Measurements from ENCODE around the gene PRDM16.
A peak's percentile ranks its signal among the peaks of the same experiment; 100 is the strongest.

PRDM16 gene

DNA sequence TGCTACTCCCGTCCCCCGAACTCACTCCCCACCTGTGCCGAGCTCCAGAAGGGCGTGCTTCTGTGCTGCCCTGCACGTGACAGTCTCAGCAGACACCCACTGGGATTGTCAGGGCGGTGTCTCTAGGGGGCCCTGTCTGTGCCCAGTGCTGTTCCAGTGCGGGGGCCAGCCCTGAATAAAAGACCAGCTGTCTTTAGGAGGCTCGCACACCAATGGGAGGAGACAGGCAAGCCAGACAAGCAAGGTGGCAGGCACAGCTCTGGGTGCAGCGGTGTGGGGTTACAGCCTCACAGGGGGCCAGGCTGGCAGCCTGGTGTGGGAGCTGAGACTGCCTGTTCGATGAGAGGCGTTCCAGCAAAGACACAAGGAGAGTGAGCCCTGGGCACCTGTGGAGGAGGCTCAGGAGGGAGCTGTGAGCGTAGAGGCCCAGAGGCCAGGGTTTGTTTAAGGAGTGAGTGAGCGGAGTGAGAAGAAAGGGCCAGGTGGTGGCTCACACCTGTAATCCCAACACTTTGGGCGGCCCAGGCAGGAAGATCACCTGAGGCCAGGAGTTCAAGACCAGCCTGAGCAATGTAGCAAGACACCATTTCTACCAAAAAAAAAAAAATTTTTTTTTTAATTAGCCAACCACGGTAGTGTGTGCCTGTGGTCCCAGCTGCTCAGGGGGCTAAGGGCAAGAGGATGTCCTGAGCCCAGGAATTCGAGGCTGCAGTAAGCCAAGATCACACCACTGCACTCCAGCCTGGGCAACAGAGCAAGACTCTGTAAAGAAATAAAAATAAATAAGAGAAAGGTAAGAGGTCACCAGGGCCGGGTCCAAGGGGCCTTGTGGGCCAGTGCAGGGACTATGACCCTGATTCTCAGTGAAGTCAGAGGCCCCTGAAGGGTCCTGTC, 337.2 kb downstream of the PRDM16 start:
- DNase-seq: no peak

DNA sequence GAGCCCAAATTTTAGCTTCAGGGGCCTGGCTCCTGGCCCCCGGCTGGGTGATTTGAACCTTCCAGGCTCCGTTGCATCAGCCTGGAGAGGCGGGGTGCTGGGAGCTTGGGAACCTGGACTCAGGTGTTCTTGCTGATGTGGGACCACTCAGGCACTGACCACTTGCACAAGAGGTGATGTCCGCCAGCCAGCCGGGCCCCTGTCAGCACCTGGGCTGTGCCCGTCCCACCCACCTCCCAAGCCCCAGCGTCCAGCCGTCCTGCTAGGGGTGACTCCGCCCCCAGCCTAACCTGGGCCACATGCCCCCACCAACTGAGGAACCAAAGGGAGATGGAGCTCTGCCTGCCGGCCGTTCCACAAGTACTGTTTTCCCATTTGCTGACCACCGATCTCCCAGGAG, 338.0 kb downstream of the PRDM16 start:
- DNase-seq: no peak

DNA sequence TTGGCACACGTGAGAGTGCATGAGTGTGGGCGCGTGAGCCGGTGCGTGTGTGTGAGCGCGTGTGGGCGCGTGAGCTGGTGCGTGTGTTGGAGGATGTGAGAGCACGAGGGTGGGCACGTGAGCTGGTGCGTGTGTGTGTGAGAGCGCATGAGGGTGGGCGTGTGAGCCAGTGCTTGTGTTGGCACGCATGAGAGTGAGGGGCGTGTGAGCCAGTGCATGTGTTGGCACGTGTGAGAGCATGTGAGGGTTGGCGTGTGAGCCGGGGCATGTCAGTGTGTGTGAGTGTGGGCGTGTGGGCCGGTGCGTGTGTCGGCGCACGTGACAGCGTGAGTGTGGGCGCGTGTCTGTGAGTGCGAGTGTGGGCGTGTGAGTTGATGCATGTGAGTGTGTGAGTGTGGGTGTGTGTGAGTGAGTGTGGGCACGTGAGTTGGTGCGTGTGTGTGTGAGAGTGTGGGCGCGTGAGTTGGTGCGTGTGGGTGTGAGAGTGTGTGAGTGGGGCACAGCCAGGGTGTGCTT, 339.8 kb downstream of the PRDM16 start:
- no peak for DNase-seq

- no peak for DNase-seq
Observed at GRCh38 chr1:3409366-3410141, 340.6 kb downstream of the PRDM16 start.

DNA sequence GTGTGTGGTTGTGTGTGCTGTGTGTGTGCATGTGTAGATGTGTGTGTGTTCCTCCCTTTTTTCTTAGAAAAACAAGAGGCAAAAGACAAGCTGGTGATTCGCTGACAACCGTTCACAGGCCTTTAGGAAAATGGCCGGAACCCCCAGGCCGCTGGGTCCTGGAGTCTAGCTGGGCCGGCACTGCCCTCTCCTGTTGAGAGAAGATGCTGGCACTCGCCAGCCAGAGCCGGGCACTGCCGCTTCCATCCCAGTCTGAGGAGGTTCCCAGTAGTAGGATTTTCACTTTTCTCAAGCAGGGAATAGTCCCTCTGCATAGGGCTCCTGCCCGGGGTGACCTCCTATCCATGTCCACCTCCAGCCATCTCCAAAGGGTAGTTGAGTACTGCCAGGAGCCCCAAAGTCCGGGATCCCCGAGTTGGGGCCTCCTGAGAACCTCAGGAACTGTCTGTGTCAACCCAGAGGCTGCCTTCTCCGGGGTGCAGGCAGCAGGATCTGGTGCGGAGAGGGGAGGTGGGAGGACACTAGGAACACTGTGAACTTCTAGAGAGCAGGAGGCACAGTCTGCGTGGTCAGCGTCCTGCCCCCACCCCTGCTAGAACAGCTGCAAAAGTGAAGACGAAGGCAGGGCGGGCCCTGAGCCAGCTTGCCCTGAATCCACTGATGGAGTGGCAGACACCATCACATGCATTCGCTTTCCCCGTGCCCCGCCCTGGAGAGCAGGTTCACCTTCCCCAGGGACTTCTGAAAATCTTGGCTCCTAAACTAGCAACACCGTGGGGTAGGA, 341.3 kb downstream of the PRDM16 start:
- peak; percentile 86 for DNase-seq

- no peak for DNase-seq
Observed at GRCh38 chr1:3411806-3412205, 342.8 kb downstream of the PRDM16 start.

DNA sequence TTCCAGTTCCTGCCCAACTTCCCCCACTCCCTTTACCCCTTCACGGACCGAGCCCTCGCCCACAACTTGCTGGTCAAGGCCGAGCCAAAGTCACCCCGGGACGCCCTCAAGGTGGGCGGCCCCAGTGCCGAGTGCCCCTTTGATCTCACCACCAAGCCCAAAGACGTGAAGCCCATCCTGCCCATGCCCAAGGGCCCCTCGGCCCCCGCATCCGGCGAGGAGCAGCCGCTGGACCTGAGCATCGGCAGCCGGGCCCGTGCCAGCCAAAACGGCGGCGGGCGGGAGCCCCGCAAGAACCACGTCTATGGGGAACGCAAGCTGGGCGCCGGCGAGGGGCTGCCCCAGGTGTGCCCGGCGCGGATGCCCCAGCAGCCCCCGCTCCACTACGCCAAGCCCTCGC, 343.4 kb downstream of the PRDM16 start:
- no peak for DNase-seq

DNA sequence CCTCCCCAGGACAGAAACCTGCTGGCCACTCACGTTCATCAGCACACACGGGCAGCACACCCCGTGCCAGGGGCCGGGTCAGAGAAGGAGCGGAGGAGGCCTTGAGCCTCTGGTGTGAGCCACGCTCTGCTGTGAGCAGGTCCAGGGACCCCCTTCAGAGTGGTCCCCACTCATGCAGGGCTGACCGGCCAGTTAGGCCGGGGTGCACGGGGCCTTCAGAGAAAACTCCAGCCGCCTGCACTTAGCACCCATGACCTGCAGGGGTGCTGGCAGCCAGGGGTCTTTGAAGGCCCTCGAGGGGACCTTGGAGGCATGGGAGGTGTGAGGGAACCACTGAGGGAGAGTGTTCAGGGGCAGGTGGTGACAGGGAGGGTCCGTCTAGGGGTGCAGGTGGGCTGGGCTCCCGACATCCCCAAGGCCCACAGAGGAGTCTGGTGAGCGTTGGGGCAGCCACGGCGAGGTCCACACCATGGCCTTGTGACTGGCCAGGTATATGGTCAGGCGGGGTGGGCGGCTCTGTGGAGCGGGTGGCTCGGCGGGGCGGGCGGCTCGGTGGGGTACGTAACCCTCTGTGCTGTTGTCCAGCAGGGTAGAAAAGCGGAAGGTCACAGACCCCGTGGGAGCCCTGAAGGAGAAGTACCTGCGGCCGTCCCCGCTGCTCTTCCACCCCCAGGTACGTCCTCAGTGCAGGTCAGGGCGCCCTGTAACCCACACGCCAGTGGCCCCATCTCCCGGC, 345.1 kb downstream of the PRDM16 start:
- no peak for DNase-seq

DNA sequence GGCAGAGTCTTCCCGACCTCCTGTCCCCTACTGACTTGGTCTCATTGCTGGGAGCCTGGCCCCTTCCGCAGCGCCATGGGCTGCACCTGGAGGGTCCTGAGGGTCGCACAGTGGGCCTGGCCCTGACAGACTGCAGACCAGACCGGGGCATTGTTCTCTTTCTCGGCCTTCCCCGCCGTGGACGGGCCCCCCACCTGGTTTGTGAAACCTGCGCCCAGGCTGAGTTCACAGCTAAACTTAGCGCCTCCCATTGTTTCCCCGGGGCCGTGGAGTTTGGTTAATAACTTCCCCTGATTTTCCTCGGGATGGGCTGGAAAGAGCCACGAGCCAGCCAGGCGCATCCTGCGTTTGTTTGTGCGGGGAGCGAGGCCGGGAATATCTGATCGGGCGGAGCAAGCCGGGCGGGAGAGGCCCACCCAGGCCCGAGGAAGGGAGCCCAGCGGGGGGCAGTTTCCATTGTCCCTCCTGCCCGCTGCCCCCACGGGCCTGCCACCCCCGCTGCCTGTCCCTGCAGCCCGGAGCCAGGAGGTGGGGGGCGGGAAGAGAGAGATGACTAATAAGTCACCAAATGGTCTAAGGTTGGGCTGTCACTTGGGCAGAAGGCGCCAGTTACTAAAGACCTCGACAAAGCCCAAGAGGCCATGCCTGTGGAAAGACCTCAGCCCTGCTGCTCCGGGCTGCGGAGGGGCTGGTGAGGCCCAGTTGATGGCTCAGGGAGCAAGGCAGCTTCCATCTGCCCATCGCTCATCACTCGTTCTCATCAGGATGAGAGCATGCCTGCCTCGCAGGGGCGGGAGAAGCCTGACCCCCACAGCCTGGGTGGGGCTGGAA, 346.5 kb downstream of the PRDM16 start:
- DNase-seq: peak; percentile 34

DNA sequence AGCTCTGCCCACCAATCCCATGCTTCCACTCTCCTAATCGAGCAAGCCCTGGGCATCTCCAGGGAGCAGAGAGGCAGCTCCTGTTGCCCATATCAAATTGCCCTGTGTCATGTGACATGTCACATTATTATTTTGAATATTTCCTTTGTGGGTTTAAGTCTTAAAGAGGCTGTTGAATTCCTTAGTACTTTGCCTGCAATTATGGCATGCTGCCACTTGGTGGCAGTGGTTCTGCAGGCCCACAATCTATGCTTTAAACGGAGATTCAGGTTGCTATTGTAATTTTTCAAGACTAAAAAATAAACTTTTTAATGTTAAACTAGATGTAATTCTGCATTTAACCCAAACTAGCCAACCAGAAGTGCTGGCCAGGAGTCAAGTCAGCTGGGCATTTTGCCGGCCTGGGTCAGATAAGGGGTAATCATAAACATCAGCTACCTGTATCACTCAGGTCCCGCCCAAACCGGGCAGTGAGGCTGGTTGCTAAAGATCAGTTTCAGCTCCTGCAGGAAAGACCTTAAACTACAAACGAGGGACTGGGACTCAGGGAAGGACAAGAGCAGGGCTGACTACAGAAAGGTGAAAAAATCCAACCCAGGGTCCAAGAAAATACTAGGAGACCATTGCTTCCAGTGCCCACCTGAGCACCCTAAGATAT, 348.2 kb downstream of the PRDM16 start:
- no peak for DNase-seq

DNA sequence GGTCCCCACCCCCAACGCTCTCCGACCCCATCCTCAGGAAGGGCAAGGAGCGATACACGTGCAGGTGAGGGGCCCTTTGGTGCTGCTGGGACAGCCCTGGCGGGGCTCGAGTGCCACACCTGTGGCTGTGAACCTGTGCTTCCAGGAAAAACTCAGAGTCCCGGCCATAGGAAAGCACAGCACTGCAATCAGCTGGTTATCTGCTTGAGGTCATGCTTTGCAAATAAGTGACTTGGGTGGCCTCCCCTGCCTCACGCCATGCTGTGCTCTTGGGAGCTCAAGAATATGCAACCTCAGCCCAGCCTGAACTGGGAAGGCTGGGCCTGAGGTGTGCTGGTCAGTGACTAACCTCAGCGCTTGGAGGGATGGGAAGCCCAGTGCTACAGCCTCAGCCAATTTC, 348.9 kb downstream of the PRDM16 start:
- DNase-seq: no peak

DNA sequence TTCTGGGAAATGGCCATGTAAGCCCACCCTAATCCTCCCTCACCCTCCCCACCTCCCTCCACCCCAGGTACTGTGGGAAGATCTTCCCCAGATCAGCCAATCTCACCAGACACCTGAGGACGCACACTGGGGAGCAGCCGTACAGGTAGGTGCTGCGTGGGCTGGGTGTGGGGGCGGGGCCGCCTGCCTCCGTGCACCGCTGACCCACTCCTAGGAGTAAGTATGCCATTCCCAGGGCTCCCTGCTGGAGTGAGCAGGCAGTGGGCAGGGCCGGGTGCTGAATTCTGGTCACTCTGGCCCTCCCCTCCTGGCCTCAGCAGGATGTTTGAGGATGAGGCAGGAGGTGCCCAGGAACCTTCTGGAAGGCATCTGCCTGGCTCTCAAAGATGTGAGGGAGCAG, 349.6 kb downstream of the PRDM16 start:
- DNase-seq: no peak

DNA sequence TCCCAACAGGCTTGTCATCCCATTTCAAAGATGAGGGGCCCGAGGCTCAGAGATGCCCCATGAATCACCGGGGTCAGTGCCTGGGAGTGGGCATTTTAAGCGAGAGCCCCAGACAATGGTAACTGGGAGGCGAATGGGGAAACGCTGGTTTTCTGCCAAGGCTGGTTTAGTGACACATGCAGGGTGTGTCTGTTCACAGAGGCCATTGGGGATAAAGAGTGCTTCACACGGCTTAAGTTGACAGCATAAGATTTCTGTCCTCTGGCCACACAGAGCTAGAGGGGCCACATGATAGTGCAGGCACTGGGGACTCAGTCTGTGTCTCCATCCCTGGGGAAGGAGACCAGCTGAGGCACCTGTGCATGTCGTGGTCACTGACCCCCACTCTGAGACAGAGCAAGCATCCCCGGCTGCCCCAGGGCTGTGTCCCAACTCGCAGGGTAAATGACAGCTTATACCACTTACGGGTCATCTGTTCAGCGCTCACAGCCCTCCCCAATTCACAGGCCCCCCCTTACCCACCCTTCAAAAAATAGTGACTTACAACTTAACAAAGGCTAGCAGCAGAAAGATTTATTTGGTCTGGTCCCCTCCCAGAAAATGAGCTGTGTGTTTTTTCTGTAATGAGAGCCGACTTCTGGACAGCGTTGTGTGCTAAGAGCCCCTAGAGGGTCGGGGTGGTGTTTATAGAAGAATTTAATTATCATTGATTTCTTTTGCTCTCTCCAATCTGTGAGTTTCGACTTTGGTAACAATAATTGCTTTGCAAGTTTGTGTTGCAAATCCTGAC, 350.6 kb downstream of the PRDM16 start:
- no peak for DNase-seq

- DNase-seq: no peak
Observed at GRCh38 chr1:3420218-3420951, 351.4 kb downstream of the PRDM16 start.

DNA sequence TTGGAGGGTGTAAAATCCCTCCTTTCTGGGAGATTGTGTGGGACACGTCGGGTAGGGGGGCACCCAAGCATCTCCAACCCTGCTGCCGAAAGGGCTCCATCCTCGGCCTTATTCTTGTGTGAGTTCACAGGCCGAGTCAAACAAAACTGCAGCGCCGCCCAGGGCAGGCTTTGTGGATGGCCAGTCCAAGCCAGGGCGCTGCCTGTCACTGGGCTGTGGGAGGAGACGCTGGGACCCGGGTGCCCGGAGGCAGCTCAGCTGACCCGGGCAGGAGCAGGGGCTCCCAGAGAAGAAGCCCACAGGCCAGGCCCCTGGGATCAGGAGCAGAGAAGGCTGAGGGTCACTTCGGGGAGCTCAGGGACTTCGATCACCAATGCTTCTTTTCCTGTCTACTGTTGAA, 353.6 kb downstream of the PRDM16 start:
- DNase-seq: no peak

DNA sequence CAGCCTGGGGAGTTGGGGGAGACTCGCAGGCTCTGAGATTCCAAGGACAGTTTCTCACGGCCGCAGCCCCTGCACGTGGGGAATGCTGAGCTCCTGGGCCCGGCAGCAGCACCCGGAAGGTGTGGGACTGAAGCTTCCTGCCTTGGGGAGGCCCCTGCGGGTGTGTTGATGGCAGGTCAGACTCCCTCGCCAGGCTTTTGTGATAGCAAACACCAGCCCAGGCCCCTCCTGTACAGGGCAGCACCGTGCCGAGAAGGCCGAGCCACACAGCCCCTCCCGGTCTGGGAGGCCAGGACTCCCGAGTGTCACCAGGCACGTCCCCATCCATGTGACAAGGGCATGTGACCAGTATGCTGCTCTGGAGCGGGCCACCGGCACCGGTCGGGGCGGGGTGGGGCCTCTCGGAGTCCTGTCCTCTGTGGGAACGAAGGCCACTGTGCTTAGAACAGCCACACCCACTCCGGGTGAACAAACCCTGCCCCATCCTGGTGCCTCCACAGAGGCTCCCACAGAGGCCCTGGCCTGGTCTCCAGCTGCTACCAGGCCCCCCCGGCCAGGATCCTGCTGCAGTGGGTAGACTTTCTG, 354.3 kb downstream of the PRDM16 start:
- DNase-seq: peak; percentile 33

- no peak for DNase-seq
Observed at GRCh38 chr1:3423896-3424611, 355.1 kb downstream of the PRDM16 start.

Data from eye (tissue), 1 donor.